Measurements from ENCODE around the gene PICK1.

PICK1 gene

GRCh38 chr22:38070250-38070921, 13.2 kb downstream of the PICK1 start:
- TF ChIP-seq ZNF274 (IDR thresholded peaks at IDR 0.05; ENCODE audit: low read depth, low read length) (no peak), SUZ12 (IDR thresholded peaks at IDR 0.05; ENCODE audit: extremely low read depth, insufficient read depth, insufficient read length) (no peak), YY1 (IDR thresholded peaks at IDR 0.05; ENCODE audit: insufficient read depth, insufficient read length) (no peak)
- peaks cover 44% of the 10 kb centered on the region for H3K36me3 ChIP-seq (ENCODE audit: insufficient read depth, insufficient read length, low read length)
- H3K27me3 ChIP-seq (ENCODE audit: insufficient read depth, insufficient read length), result no peaks in the 10 kb centered on the region
- H3K9ac ChIP-seq (ENCODE audit: insufficient read length, low read depth), result no peak overlapping the region
- H3K9me3 ChIP-seq (ENCODE audit: insufficient read depth, low read length), result no peaks in the 10 kb centered on the region
- H3K4me3 ChIP-seq (ENCODE audit: insufficient read length, low read depth), result no peak overlapping the region
- H3K4me1 ChIP-seq (ENCODE audit: insufficient read depth, insufficient read length), result peaks cover 6% of the 10 kb centered on the region
- DNase-seq (ENCODE audit: low read depth, low spot score), result no peak

- H3K9me3 ChIP-seq (ENCODE audit: insufficient read depth, low read length), result no peaks in the 10 kb centered on the region
- no peak overlapping the region for H3K4me3 ChIP-seq (ENCODE audit: insufficient read length, low read depth)
- peaks cover 8% of the 10 kb centered on the region for H3K4me1 ChIP-seq (ENCODE audit: insufficient read depth, insufficient read length)
- TF ChIP-seq YY1 (IDR thresholded peaks at IDR 0.05; ENCODE audit: insufficient read depth, insufficient read length) (no peak), SUZ12 (IDR thresholded peaks at IDR 0.05; ENCODE audit: extremely low read depth, insufficient read depth, insufficient read length) (no peak)
- no peak overlapping the region for H3K9ac ChIP-seq (ENCODE audit: insufficient read length, low read depth)
- no peaks in the 10 kb centered on the region for H3K27me3 ChIP-seq (ENCODE audit: insufficient read depth, insufficient read length)
- DNase-seq (ENCODE audit: low read depth, low spot score), result no peak
- peaks cover 32% of the 10 kb centered on the region for H3K36me3 ChIP-seq (ENCODE audit: insufficient read depth, insufficient read length, low read length)
Observed at GRCh38 chr22:38071421-38072321, 14.5 kb downstream of the PICK1 start.

GRCh38 chr22:38072322-38073149, 15.3 kb downstream of the PICK1 start:
- H3K9me3 ChIP-seq (ENCODE audit: insufficient read depth, low read length), result no peaks in the 10 kb centered on the region
- H3K27me3 ChIP-seq (ENCODE audit: insufficient read depth, insufficient read length), result no peaks in the 10 kb centered on the region
- no peak overlapping the region for H3K9ac ChIP-seq (ENCODE audit: insufficient read length, low read depth)
- H3K36me3 ChIP-seq (ENCODE audit: insufficient read depth, insufficient read length, low read length), result peaks cover 31% of the 10 kb centered on the region
- peaks cover 10% of the 10 kb centered on the region for H3K4me1 ChIP-seq (ENCODE audit: insufficient read depth, insufficient read length)
- no peak for DNase-seq (ENCODE audit: low read depth, low spot score)
- TF ChIP-seq SUZ12 (IDR thresholded peaks at IDR 0.05; ENCODE audit: extremely low read depth, insufficient read depth, insufficient read length), result no peak
- TF ChIP-seq YY1 (IDR thresholded peaks at IDR 0.05; ENCODE audit: insufficient read depth, insufficient read length), result no peak
- no peak for TF ChIP-seq ZNF274 (IDR thresholded peaks at IDR 0.05; ENCODE audit: low read depth, low read length)
- no peak overlapping the region for H3K4me3 ChIP-seq (ENCODE audit: insufficient read length, low read depth)

GRCh38 chr22:38073150-38074130, 16.2 kb downstream of the PICK1 start:
- Histone ChIP-seq H3K36me3 (ENCODE audit: insufficient read depth, insufficient read length, low read length) (peaks cover 29% of the 10 kb centered on the region), H3K27me3 (ENCODE audit: insufficient read depth, insufficient read length) (no peaks in the 10 kb centered on the region), H3K4me3 (ENCODE audit: insufficient read length, low read depth) (no peak overlapping the region), H3K9ac (ENCODE audit: insufficient read length, low read depth) (no peak overlapping the region), H3K9me3 (ENCODE audit: insufficient read depth, low read length) (no peaks in the 10 kb centered on the region), H3K4me1 (ENCODE audit: insufficient read depth, insufficient read length) (peaks cover 10% of the 10 kb centered on the region)
- DNase-seq (ENCODE audit: low read depth, low spot score), result no peak
- TF ChIP-seq SUZ12 (IDR thresholded peaks at IDR 0.05; ENCODE audit: extremely low read depth, insufficient read depth, insufficient read length) (no peak), YY1 (IDR thresholded peaks at IDR 0.05; ENCODE audit: insufficient read depth, insufficient read length) (no peak), ZNF274 (IDR thresholded peaks at IDR 0.05; ENCODE audit: low read depth, low read length) (no peak)

GRCh38 chr22:38074181-38075104, 17.2 kb downstream of the PICK1 start:
- Histone ChIP-seq H3K27me3 (ENCODE audit: insufficient read depth, insufficient read length) (no peaks in the 10 kb centered on the region), H3K4me3 (ENCODE audit: insufficient read length, low read depth) (no peak overlapping the region), H3K4me1 (ENCODE audit: insufficient read depth, insufficient read length) (peaks cover 10% of the 10 kb centered on the region), H3K36me3 (ENCODE audit: insufficient read depth, insufficient read length, low read length) (peaks cover 29% of the 10 kb centered on the region), H3K9me3 (ENCODE audit: insufficient read depth, low read length) (no peaks in the 10 kb centered on the region), H3K9ac (ENCODE audit: insufficient read length, low read depth) (no peak overlapping the region)
- no peak for TF ChIP-seq YY1 (IDR thresholded peaks at IDR 0.05; ENCODE audit: insufficient read depth, insufficient read length)
- no peak for TF ChIP-seq ZNF274 (IDR thresholded peaks at IDR 0.05; ENCODE audit: low read depth, low read length)
- no peak for TF ChIP-seq SUZ12 (IDR thresholded peaks at IDR 0.05; ENCODE audit: extremely low read depth, insufficient read depth, insufficient read length)
- DNase-seq (ENCODE audit: low read depth, low spot score), result no peak
